Kidney (tissue), 14 donors: Measurements from ENCODE around the gene CPXM2. TPM values are rescaled to one million over a fixed set of nuclear protein-coding genes. Genes with fewer than 3 reads are reported as not detected.

ENCODE experiments used
- DNase-seq, 5 donors: peaks; one replicate each; pipeline ENCODE4 v3.0.0-alpha.2; 2013 to 2020
- FAIRE-seq: peaks from 2 replicates; lab custom pipeline; 2012; peaks lifted over from hg19 to GRCh38; lab: Jason Lieb, UNC
- H3K27ac ChIP-seq, 2 donors: one replicate each; pipeline ENCODE4 v1.7.0; 2013; ENCODE audit warnings: low read depth in 2 of 2, low read length in 2 of 2, inconsistent platforms in 1 of 2
- H3K27me3 ChIP-seq: one replicate; pipeline ENCODE4 v1.7.1; 2013; ENCODE audit warnings: low read length, inconsistent platforms; ENCODE audit not compliant: control insufficient read depth, insufficient read depth
- H3K36me3 ChIP-seq, 3 donors: one replicate each; pipeline versions ENCODE4 v1.7.0 to v1.7.1; 2013; ENCODE audit warnings: low read length in 3 of 3, control low read depth in 1 of 3, inconsistent platforms in 1 of 3; ENCODE audit not compliant: insufficient read depth in 3 of 3, control insufficient read depth in 2 of 3
- H3K4me1 ChIP-seq, 3 donors: one replicate each; pipeline versions ENCODE4 v1.7.0 to v1.7.1; 2013; ENCODE audit warnings: low read length in 3 of 3, inconsistent platforms in 1 of 3, low read depth in 1 of 3; ENCODE audit not compliant: control insufficient read depth in 2 of 3, insufficient read depth in 2 of 3
- H3K4me3 ChIP-seq, 3 donors: one replicate each; pipeline versions ENCODE4 v1.7.0 to v1.8.1; 2013; ENCODE audit warnings: low read length in 3 of 3, control low read depth in 1 of 3, inconsistent platforms in 1 of 3
- H3K9ac ChIP-seq, 3 donors: one replicate each; pipeline versions ENCODE4 v1.7.0 to v1.7.1; 2013; ENCODE audit warnings: low read length in 3 of 3, control low read depth in 1 of 3, inconsistent platforms in 1 of 3
- H3K9me3 ChIP-seq, 3 donors: one replicate each; pipeline versions ENCODE4 v1.7.0 to v1.7.1; 2013; ENCODE audit warnings: low read length in 3 of 3, control low read depth in 1 of 3, inconsistent platforms in 1 of 3; ENCODE audit not compliant: control insufficient read depth in 2 of 3, insufficient read depth in 1 of 3
- CTCF ChIP-seq: IDR thresholded peaks from 3 replicates; pipeline ENCODE4 v1.5.1; 2012; ENCODE audit warnings: mild to moderate bottlenecking, moderate library complexity, borderline replicate concordance; ENCODE audit not compliant: insufficient read depth; ENCODE audit errors: extremely low read depth
- intact Hi-C: fragments of 100-400 bp; cut with DNase I; formaldehyde crosslinking; loops from one replicate; pipeline ENCODE4 v1.11.1; 2022
- polyA plus RNA-seq: library from polyadenylated mRNA; stranded (reverse); fragments of 350-450 nt; fragmentation: Illumina TruSeq; extraction: RNeasy Lipid Tissue Mini Kit (QIAGEN cat#74804); gene quantifications from one replicate; pipeline ENCODE4 v1.2.3, GENCODE V29; 2014; ENCODE audit warnings: low read depth, low replicate concordance; ENCODE audit not compliant: insufficient read depth
- total RNA-seq: library from RNA; stranded (reverse); fragmentation: NEBNext Ultra II Directional; extraction: Animal tissue kit (Norgen Biotek cat#: 25700); gene quantifications from one replicate; pipeline ENCODE4 v1.2.1, GENCODE V29; 2021
- donor health status: control.
- donor health status: control.
- donor health status: control.
- donor health status: control.
- donor health status: control.
- donor health status: DM: yes; HTN: yes; CAD: no.
- donor health status: Normal renal cell carcinoma (clear cell type).

CPXM2 gene
- total and polyA plus RNA-seq, 2 donors from 2014 or later, result 18.1 to 18.5 TPM

- H3K4me3 ChIP-seq, result no peak overlapping the region
- FAIRE-seq (no peak), DNase-seq (no peak)
- intact Hi-C loops, result no loop called here
- H3K27me3 ChIP-seq, result no peaks in the 10 kb centered on the region
- H3K4me1 ChIP-seq, result no peaks in the 10 kb centered on the region
- H3K36me3 ChIP-seq, result no peaks in the 10 kb centered on the region
- H3K9ac ChIP-seq, result no peak overlapping the region
- TF ChIP-seq CTCF, result no peak
- no peak overlapping the region for H3K27ac ChIP-seq
- H3K9me3 ChIP-seq, result no peaks in the 10 kb centered on the region
Observed at GRCh38 chr10:123781324-123781900, 110.2 kb downstream of the CPXM2 start.

GRCh38 chr10:123778719-123779517 is 112.7 kb downstream of the CPXM2 start:
- Histone ChIP-seq H3K9ac (no peak overlapping the region), H3K36me3 (no peaks in the 10 kb centered on the region), H3K27ac (no peak overlapping the region), H3K9me3 (no peaks in the 10 kb centered on the region), H3K27me3 (no peaks in the 10 kb centered on the region), H3K4me1 (no peaks in the 10 kb centered on the region), H3K4me3 (no peak overlapping the region)
- no peak for FAIRE-seq
- no peak for TF ChIP-seq CTCF
- intact Hi-C loops, result no loop called here
- DNase-seq, result no peak

- intact Hi-C loops, result no loop called here
- no peak for DNase-seq
- FAIRE-seq, result no peak
- peaks cover 0 to 2% (median 0%) of the 10 kb centered on the region in 3 donors for H3K36me3 ChIP-seq
- no peaks in the 10 kb centered on the region for H3K9me3 ChIP-seq
- no peaks in the 10 kb centered on the region for H3K27me3 ChIP-seq
- no peak overlapping the region for H3K27ac ChIP-seq
- no peak overlapping the region for H3K4me3 ChIP-seq
- no peaks in the 10 kb centered on the region for H3K4me1 ChIP-seq
- TF ChIP-seq CTCF, result no peak
- H3K9ac ChIP-seq, result no peak overlapping the region
Observed at GRCh38 chr10:123777881-123778280, 113.7 kb downstream of the CPXM2 start.
